GM18951 (cell line): ENCODE data around the gene ARHGAP21.
"Not testable (repeated sequence)": the region's sequence is repeated elsewhere in the genome, so short reads cannot be mapped to it uniquely, and the experiment has no call there.

Source experiments
- POLR2A ChIP-seq: IDR thresholded peaks from 4 replicates; pipeline ENCODE4 v1.6.1; 2011; ENCODE audit warnings: mild to moderate bottlenecking; ENCODE audit not compliant: insufficient read length, insufficient read depth; ENCODE audit errors: extremely low read depth
- in situ Hi-C: fragments of 300-500 bp; cut with MboI; formaldehyde crosslinking; loops from one replicate; pipeline ENCODE4 v1.12.0; 2022; ENCODE audit warnings: low sequenced_read_pairs, mixed read lengths, inconsistent platforms; ENCODE audit not compliant: unreplicated experiment

Gene ARHGAP21

GRCh38 chr10:24622781-24623301 lies 100.8 kb downstream of the ARHGAP21 start:
- TF ChIP-seq POLR2A, result no peak
- in situ Hi-C loops, result no loop called here

- in situ Hi-C loops, result not testable (repeated sequence)
Observed at GRCh38 chr10:24621035-24621795, 102.5 kb downstream of the ARHGAP21 start.

DNA sequence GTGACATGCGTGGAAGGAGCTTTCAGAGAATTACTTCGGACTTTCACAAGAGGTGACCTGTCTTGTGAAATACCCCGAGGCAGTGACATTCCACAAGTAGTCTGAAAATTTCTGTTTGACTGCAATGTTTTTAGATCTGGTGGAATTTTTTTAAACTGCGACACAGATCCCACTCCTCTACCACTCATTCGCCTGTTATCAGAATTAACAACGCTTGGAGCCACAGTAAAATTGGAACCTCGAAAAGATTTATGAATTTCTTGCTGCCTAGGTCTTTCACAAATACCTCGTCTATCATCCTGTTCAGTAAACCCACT lies 103.7 kb downstream of the ARHGAP21 start:
- in situ Hi-C loops, result not testable (repeated sequence)

DNA sequence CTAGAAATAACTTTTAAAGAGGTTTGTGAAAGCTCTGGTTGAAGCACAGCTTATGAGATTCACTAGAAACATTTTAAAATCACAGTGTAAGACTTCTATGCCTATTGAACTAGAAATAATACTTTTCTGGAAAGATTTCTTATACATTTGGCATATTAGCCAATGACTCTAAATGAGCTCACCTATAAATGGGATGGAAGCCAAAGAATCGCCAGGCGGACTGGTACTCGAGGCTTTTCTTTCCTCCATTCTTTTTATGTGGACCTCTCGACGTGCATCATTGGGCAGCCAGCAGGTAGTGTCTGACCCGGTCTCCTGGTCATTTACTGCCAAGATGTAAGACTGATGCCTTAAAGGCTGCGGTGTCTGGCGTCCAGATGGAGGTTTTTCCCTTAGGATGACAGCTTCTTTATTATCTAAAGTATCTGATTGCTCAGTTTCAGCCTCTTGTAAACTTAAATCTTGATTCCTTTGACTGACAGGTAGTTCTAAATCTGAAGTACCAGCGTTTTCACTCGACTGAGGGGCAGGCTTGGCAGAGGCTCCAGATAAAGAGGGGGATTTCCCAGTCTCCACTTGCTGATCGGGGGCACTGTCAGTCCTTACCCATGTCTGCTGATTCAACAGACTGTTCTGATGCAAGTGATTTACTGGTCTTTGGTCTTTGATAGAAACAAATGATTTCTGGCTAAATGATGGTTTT lies 104.2 kb downstream of the ARHGAP21 start:
- in situ Hi-C loops, result not testable (repeated sequence)

GRCh38 chr10:24618401-24618800 lies 105.3 kb downstream of the ARHGAP21 start:
- in situ Hi-C loops, result no loop called here

GRCh38 chr10:24617771-24618396 lies 105.8 kb downstream of the ARHGAP21 start:
- in situ Hi-C loops, result no loop called here
- no peak for TF ChIP-seq POLR2A

More at GRCh38 chr10:24618401-24618800, 105.3 kb downstream of the ARHGAP21 start:
- TF ChIP-seq POLR2A, result no peak

- in situ Hi-C loops, result no loop called here
- no peak for TF ChIP-seq POLR2A
Observed at GRCh38 chr10:24616536-24616935, 107.2 kb downstream of the ARHGAP21 start.

GRCh38 chr10:24606021-24606420 lies 117.7 kb downstream of the ARHGAP21 start:
- TF ChIP-seq POLR2A, result no peak
- in situ Hi-C loops, result no loop called here

DNA sequence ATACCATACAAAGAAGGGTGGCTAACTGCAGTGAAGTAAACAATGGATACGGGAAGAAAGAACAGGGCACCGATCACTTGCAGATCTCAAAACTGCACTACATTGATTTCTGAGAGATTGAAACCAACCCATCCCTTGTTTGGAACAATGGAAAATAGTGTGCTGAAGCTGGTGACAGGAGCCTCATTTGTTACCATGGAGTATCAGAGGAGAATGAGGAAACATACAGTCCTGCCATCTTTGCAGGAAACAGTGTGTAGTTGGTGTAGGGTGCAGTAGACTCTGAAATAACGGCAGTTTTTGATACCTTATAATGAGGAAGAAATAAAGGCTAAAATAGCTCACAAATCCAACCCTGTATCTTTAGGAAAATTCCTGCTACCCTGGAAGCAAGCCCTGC lies 118.5 kb downstream of the ARHGAP21 start:
- in situ Hi-C loops, result no loop called here
- no peak for TF ChIP-seq POLR2A

GRCh38 chr10:24603333-24603732 lies 120.4 kb downstream of the ARHGAP21 start:
- no peak for TF ChIP-seq POLR2A
- in situ Hi-C loops, result no loop called here

- no peak for TF ChIP-seq POLR2A
- in situ Hi-C loops, result no loop called here
Observed at GRCh38 chr10:24597961-24598360, 125.7 kb downstream of the ARHGAP21 start.

- TF ChIP-seq POLR2A, result no peak
- in situ Hi-C loops, result no loop called here
Observed at GRCh38 chr10:24597426-24597825, 126.3 kb downstream of the ARHGAP21 start.

DNA sequence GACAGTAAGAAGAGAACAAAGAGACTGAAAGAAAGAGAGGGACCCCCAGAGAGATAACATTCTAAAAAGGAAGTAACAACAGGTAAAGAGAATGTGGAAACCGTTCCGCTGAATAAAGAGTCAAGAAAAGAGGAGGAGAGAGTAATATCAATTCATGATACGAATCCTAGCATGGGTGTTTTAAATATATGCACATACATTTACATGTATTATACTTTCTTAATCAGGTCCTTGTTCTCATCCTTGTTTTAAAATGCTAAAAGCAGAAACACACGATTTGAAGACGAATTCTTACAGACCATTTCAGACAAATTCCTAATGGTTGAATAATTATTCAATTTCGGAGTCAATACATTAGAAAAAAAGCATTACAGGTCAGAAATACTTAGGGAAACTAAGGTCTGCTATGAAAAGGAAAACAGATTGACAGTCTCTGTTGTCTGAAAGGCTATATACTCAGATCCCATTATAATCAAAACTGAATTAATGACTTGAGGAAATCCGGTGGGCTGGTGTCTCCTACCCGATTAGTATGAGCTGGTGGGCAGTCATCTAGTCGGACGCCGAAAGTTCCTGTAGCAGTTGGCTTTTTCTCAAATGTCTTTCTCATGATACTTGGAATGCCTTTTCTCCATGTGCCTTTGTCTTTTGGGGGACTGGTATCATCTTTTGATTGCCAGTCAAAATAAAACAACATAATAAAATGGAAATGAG lies 127.3 kb downstream of the ARHGAP21 start:
- TF ChIP-seq POLR2A, result no peak
- in situ Hi-C loops, result no loop called here
